Activated T-helper 1 cell treated with anti-CD3 and anti-CD28 coated beads, Interleukin-2, amount 50 U/mL, for 16 hours (primary cell): Measurements from ENCODE around the gene FEN1.

Experiments used
- DNase-seq, 2 donors: peaks; one replicate each; pipeline ENCODE4 v3.0.0-alpha.2; 2020; ENCODE audit warnings: low read depth in 1 of 2, low spot score in 1 of 2

The FEN1 gene

GRCh38 chr11:61775106-61775505 lies 17.6 kb upstream of the FEN1 start:
- no peak for DNase-seq

GRCh38 chr11:61775606-61776554 lies 16.8 kb upstream of the FEN1 start:
- DNase-seq: no peak

GRCh38 chr11:61776561-61777075 lies 16.1 kb upstream of the FEN1 start:
- peak in 1 of 2 donors; percentile 34 for DNase-seq

GRCh38 chr11:61777234-61778090 lies 15.2 kb upstream of the FEN1 start:
- peak; percentile 38 to 44 for DNase-seq

- DNase-seq: no peak
These were observed 14.3 kb upstream of the FEN1 start for GRCh38 chr11:61778357-61778886.

- no peak for DNase-seq
These were observed 13.6 kb upstream of the FEN1 start for GRCh38 chr11:61778920-61779650.

- no peak for DNase-seq
These were observed 12.8 kb upstream of the FEN1 start for GRCh38 chr11:61779666-61780525.

- no peak for DNase-seq
These were observed 12.0 kb upstream of the FEN1 start for GRCh38 chr11:61780581-61781162.

- no peak for DNase-seq
These were observed 11.1 kb upstream of the FEN1 start for GRCh38 chr11:61781585-61781984.

GRCh38 chr11:61782299-61782698 lies 10.4 kb upstream of the FEN1 start:
- DNase-seq: no peak

- no peak for DNase-seq
These were observed 9.9 kb upstream of the FEN1 start for GRCh38 chr11:61782841-61783240.

GRCh38 chr11:61783717-61784505 lies 8.8 kb upstream of the FEN1 start:
- no peak for DNase-seq

- no peak for DNase-seq
These were observed 8.3 kb upstream of the FEN1 start for GRCh38 chr11:61784506-61784805.

GRCh38 chr11:61785837-61786402 lies 6.8 kb upstream of the FEN1 start:
- DNase-seq: no peak

GRCh38 chr11:61787928-61788491 lies 4.7 kb upstream of the FEN1 start:
- no peak for DNase-seq

- DNase-seq: no peak
These were observed 888 bp upstream of the FEN1 start for GRCh38 chr11:61791737-61792309.

GRCh38 chr11:61793083-61793828 lies 545 bp downstream of the FEN1 start:
- no peak for DNase-seq
